Occipital lobe (tissue), 2 donors: ENCODE data around the gene VGLL4. TPM values are rescaled to one million over a fixed set of nuclear protein-coding genes. Genes with fewer than 3 reads are reported as not detected.
"Not testable (repeated sequence)": the region's sequence is repeated elsewhere in the genome, so short reads cannot be mapped to it uniquely, and the experiment has no call there.

ENCODE experiments used
- DNase-seq: peaks from one replicate; lab custom pipeline; 2025; lab: John Stamatoyannopoulos, UW
- total RNA-seq: library from RNA; depleted of rRNA; stranded (reverse); fragments of >200 nt; gene quantifications from one replicate; pipeline ENCODE4 v1.2.3, GENCODE V29; 2014

VGLL4 gene
- total RNA-seq, 1 donor from 2014 or later = 86.1 TPM

DNA sequence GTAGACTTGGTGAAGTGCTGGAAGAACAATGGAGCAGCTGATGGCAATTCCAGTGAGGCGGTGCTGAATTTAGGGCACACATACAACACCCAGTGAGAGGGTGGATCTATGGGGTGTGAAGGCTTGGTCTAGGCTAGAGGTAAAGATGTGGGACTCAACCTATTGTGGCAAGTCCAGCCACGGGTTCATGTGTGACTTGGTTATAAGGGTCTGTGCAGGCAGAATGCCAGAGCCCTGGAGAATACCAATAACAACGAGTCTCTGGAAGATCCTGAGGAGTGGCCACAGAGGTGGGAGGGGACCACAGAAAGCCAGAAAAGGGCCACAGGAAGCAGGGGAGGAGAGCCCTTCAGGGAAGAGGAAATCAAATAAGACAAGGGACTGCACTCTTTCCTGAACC, 55.0 kb downstream of the VGLL4 start:
- DNase-seq = no peak

DNA sequence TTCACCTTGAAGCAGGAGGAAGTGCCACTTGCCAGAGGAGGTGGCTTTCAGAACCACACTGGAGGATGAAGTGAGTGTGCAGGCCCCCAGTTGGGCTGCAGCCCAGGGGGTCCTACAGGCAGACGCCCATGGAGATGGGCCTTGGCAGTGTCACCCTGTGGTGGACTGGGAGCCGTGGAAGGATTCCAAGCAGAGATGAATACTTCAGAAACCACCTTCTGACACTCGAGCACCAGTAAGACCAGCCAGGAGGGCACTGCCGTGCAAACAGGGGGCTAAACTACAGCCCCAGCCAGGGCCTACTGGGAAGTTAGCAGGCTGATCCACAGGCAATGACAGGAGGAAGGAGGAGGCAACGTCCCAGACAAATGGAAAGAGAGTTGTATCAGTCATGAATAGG, 55.4 kb downstream of the VGLL4 start:
- no peak for DNase-seq

- DNase-seq = no peak
These were observed 55.9 kb downstream of the VGLL4 start for GRCh38 chr3:11587766-11588165.

GRCh38 chr3:11584570-11584969, 59.1 kb downstream of the VGLL4 start:
- DNase-seq = no peak

DNA sequence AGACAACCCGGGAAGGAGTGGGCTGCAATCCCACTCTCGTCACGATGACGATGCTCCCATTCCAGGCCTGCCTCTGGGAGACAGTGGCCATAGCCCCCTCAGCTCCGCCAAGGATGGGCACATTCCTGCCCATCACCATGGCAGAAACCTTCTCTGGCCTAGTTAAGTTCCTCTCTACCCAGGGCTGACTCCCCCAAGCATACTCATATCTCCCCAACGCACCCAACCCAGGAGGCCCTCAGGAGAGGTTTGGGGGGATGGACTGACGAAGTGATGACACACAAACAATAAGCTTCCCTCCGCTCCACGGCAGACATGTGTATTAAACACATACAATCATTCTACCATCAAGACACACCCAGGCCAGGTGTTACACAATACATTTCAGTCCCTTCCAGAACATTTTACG, 60.1 kb downstream of the VGLL4 start:
- no peak for DNase-seq

DNA sequence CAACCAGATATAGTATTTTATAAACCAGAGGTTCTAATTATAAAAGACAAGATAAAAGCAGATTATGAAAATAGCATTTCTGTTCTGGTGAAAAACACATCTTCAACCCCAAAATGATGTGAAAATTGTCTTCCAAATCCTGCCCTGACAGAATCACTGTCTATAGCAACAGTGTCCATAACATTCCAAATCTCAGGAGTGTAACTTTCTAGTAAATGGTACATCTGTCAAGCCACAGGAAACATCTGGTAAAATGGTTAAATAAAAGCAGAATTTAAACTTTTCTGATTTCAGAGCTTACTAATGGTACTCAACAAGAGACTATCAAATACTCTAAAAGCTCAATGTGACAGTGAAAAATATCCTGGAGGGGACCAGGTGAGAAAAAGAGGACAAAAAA, 60.5 kb downstream of the VGLL4 start:
- no peak for DNase-seq

DNA sequence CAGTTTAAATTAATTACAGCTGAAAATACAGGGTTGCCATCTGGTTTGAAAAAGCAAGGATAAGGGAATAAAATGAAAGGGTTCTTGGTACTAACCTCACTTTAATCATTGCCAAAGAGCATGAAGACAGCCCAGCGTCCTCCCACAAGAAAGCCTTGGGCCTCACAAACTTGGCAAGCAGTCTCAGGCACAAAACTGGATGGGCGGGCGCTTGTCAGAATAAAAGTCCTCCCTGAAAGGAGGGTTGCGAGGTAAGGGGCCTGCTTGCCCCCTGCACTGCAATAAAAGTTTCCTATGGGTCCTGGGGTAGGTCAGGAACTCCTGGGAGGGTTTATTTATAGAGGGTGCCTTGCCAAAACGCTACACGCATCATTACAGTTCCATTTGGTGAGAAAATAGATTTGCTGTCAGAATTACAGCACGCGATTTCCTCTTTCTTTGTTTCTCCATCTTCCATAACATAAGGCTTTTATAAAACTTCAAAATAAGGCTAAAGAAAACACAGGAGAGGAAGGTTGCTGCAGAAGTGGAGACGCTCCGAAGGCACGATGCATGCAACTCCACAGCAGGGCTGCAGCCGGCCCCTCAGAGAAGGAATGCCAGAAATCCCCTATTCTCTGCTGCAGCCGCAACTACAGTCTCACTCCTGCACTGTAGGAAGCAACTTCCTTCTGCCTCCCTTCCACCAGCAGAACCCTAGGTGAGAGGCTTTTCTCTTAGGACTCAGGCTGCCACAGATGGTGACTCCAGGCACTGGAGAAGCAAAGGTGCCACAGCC, 61.3 kb downstream of the VGLL4 start:
- DNase-seq = peak; percentile 75

DNA sequence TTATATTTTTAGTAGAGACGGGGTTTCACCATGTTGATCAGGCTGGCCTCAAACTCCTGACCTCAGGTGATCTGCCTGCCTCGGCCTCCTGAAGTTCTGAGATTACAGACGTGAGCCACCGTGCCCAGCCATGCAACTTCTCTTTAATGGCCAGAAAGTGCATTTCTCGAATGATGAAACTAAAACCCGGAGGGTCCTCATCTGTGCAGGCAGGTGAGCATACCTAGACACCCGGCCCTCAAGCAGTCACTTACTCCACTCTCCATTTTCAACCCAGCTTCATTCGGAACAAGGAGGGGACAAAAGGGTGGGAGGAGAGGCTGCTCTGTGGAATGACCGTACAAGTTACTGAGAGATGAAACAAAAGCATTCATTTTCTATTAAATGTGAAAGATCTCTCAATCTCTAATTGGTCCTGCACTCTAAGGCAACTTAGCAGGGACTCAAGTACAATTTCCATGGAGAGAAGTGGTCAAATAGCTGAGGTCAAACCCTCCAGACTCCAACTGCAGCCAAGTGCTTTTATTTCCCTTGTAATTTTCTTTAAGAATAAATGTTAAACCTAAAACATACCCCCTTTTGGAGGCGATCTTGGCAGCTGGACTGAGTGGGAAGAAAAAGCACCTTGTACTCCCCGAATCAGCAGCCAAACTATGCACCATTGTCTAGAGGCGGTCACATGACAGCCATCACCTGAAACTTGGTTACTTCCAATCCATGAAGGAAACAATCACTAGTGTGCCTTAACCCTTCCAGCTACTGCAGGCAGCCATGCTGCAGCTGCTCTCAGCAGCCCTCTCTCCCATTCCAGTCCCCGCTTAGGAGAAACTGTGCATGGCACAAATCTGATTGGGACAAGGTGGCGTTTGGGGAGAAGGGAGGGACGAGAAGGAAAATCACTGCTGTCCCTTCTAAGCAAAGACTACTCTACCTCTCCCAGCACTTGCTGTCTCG, 62.2 kb downstream of the VGLL4 start:
- peak; percentile 43 for DNase-seq

DNA sequence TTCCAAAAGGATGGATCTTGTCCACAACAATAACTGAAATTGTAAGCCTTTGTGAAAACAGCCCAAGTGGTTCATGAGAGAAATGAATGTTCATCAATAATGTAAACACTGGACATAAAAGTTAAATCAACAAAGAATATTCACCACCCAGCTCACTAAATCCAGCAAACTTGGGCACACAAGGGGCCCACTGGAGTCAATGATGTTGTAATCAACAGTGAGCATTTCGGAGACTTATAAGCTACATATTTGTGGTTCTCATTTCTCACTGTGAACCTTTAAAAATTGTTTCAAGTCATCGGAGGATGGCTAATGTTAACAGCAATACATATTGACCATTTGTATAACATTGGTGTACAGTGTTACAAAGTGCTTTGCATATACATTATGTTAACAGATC, 63.1 kb downstream of the VGLL4 start:
- no peak for DNase-seq

DNA sequence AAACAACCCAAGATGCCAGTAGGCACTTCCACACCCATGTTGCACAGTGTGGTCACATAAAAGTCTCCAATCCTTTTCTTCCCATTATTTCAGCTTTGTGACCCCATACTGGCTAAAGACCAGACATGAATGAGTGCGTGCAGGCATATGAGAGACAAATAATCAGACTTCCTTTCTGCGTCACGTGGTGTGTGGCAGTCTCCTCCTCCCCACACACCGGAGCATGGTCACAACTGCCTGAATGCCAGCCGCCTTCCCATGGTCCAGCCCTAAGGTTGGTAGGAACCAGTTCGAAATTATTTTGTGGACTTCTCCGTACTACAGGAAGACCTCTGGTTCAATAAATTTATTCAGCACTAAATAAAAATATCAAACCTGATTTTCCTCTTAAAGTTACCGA, 65.5 kb downstream of the VGLL4 start:
- no peak for DNase-seq

DNA sequence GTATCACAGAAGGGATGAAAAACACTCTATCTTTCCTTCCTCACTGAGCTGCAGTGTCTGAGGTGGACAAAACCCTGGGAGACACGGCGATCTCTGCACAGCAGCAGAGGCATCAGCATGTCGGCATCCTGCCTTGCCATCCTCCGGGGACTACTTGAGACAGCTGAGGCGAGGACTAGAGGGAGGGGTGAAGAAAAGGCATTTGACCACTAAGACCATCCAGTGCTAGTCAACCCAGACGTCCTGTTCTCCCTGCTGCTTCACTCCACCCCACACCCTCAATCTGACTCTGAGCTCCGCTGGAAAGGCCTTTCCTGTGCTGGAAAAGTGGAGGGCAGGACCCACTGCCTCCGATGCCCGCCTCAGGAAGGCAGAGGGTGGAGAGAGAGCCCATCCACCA, 67.3 kb downstream of the VGLL4 start:
- DNase-seq = no peak

DNA sequence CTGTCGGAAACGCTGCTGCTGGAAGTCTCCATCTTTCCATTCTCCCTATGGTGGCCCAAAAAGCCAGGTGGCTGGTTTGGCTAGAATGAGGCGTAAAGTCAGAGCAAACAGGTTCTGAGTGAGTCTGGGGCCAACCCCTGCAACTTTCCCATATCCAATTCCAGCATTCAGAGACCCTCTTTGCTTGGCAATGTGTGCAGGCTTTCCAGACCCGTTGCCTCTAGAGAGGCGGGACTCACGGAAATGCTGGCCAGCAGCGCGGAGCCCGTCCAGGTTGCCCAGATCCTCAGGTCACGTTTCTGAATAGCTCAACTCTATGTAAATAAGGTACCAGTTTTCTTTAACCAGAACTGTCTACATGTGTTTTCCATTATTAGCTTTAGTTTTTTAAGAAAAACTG, 68.0 kb downstream of the VGLL4 start:
- no peak for DNase-seq

GRCh38 chr3:11574981-11575669, 68.6 kb downstream of the VGLL4 start:
- no peak for DNase-seq

DNA sequence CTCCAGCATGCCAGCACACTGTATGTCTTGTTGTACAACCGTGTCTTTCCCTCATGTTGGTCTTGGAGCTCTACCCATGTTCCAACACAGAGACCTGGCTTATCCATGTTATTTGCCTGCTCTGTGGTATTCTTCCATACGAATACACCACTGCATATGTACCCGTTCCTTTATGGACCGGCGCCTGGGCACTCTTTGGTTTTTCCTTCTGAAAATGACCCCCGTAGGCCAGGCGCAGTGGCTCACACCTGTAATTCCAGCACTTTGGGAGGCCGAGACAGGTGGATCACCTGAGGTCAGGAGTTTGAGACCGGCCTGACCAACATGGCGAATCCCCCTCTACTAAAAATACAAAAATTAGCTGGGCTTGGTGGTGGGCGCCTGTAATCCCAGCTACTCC, 71.1 kb downstream of the VGLL4 start:
- DNase-seq = not testable (repeated sequence)

DNA sequence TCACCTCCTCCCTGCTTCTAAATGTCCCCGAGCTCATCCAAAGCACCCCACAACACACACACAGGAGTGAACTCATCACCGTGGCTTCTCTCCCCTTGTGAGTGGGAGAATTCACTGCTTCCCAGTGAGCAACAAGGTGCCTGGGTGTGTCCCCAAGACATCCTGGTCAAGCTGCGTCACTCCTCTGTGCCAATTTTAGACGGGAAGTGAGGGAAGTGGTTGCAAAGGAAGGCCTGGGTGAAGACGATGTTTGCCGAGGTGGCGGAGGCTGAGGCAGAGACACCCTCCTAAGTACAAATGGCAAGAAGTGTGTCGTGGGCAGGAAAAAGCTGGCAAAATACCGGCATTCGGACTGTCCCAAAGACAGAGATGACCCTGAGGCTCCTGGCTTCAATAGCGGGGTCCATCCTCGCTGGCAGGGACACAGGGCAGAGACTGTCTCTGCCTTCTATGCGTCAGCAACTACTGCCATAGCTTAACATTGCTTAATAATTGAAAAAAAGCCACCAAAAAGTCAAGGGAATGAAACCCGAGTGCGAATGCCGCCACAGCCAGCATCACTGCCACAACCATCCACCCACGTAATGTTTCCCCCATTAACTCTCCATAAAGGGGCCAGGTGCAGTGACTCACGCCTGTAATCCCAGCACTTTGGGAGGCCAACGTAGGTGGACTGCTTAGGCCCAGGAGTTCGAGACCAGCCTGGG, 72.8 kb downstream of the VGLL4 start:
- no peak for DNase-seq

- DNase-seq = no peak
These were observed 73.5 kb downstream of the VGLL4 start for GRCh38 chr3:11570251-11570650.

DNA sequence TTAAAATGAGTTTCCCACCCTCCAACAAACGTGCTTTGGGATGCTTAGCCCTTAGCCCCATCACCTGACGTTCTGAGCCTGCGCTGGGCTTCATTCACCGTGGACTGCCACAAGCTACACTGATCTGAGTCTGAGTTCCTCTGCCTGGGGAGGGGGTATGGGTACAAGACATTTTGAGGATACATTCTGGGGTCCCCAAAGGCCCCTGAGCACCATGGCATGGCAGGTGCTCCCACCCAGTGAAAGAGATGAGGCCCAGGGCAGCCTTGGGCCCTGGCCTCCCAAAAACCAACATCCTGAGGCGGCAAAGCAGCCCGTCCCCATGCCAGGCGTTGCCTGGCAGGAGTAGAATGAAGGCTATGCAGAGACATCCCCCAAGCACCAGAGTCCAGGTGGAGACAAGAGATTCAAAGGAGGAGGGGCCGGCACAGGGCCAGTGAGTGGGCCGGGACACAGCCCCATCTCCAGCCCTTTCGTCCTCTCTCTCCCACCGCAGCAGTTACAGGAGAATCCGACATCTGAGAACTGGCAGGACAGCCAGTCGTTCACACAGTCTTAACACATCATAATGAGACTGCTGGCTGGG, 74.5 kb downstream of the VGLL4 start:
- DNase-seq = no peak

DNA sequence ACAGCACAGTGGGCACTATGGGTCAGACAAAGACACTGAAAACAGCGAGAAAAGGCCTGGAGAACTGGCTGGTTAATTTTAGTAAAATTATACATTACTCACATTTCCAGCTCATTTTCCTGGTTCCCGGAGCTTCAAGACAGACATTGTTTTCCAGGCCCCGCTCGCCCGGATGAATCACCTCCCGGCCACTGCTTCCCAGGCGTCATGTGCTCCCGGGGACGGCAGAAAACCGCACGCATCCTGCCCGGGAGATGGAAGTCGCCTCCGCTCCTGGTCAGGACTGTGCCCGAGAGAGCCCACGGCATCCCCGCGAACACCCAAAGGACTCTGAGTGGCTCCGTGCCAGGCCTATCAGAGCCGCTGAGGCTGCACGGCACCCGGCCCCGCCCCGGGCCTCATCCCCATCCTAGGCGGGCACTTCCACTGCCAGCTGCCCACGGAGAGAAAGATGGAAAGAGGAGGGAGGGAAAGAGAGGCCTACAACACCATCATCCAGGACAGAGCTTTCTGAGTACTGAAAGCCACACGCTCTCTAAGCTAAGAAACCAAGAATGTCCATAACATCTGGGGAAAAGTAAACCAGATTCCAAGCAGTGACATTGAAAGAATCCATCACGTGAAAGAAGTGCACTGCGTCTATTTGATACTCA, 75.1 kb downstream of the VGLL4 start:
- DNase-seq = peak; percentile 88

- peak; percentile 39 for DNase-seq
These were observed 75.9 kb downstream of the VGLL4 start for GRCh38 chr3:11567516-11568467.
